Hypothalamus (tissue), 51 donors: Measurements from ENCODE around the gene ZNF555.

Experiments used
- DNase-seq, 51 donors: peaks; one replicate each; lab custom pipeline; 2025; lab: John Stamatoyannopoulos, UW

Gene ZNF555

GRCh38 chr19:2906631-2907195, 65.4 kb downstream of the ZNF555 start:
- DNase-seq: no peak
